K562 (cell line): ENCODE data around the gene SKOR1. TPM values are rescaled to one million over a fixed set of nuclear protein-coding genes. Genes with fewer than 3 reads are reported as not detected.
A peak's percentile ranks its signal among the peaks of the same experiment; 100 is the strongest.

Experiments used
- ATF3 ChIP-seq, 2 experiments: fragments of 450-650 bp in 1 of 2; sonication (generic) in 1 of 2; formaldehyde crosslinking in 1 of 2; IDR thresholded peaks in 1 of 2; conservative IDR thresholded peaks in 1 of 2; 2 replicates each; pipeline versions ENCODE4 v1.6.1 to v1.8.1; 2016 to 2023; ENCODE audit warnings: mild to moderate bottlenecking in 2 of 2, moderate library complexity in 2 of 2, inconsistent platforms in 1 of 2, missing genetic modification reagents in 1 of 2
- CBX2 ChIP-seq: fragments of 200-600 bp; sonication (generic); IDR thresholded peaks from one replicate; pipeline ENCODE4 v1.6.1; 2012; ENCODE audit warnings: mild to moderate bottlenecking, low read length, inconsistent platforms; ENCODE audit not compliant: insufficient read depth, poor library complexity, severe bottlenecking
- CEBPG ChIP-seq, 3 experiments: fragments of 200-800 bp in 1 of 3; sonication (Bioruptor generic) in 1 of 3; sonication (generic) in 1 of 3; formaldehyde crosslinking in 1 of 3; IDR thresholded peaks in 2 of 3; conservative IDR thresholded peaks in 1 of 3; 2 replicates each; pipeline versions ENCODE4 v1.6.1 to v1.8.0; 2016 to 2022; ENCODE audit warnings: missing compliant biosample characterization in 2 of 3, missing genetic modification characterization in 2 of 3, mild to moderate bottlenecking in 1 of 3, missing genetic modification reagents in 1 of 3
- ESRRB ChIP-seq: fragments of 250-450 bp; sonication (Bioruptor Pico); IDR thresholded peaks from 2 replicates; pipeline ENCODE4 v1.5.0; 2020; ENCODE audit warnings: mild to moderate bottlenecking, moderate library complexity, borderline replicate concordance
- KDM2B ChIP-seq: fragments of 250-450 bp; sonication (Bioruptor Pico); IDR thresholded peaks from 2 replicates; pipeline ENCODE4 v1.8.0; 2021; ENCODE audit warnings: mild to moderate bottlenecking, moderate library complexity
- KLF16 ChIP-seq: IDR thresholded peaks from 2 replicates; pipeline ENCODE4 v1.6.1; 2016; ENCODE audit warnings: antibody characterized with exemption
- NFRKB ChIP-seq: fragments of 450-650 bp; IDR thresholded peaks from 2 replicates; pipeline ENCODE4 v1.6.1; 2016; ENCODE audit warnings: low read depth
- PHF21A ChIP-seq: fragments of 450-650 bp; IDR thresholded peaks from 2 replicates; pipeline ENCODE4 v1.6.1; 2017; ENCODE audit warnings: low read depth, borderline replicate concordance
- RBBP5 ChIP-seq: fragments of 200-600 bp; sonication (generic); IDR thresholded peaks from 2 replicates; pipeline ENCODE4 v1.6.1; 2012; ENCODE audit warnings: borderline replicate concordance, mild to moderate bottlenecking, low read length, control low read depth, inconsistent platforms; ENCODE audit not compliant: insufficient read depth, poor library complexity, severe bottlenecking
- SAFB ChIP-seq: fragments of 200-400 bp; formaldehyde crosslinking; IDR thresholded peaks from 2 replicates; pipeline ENCODE4 v1.6.1; 2017; ENCODE audit warnings: low read depth, low read length, borderline replicate concordance
- STAG1 ChIP-seq: sonication (generic); formaldehyde crosslinking; IDR thresholded peaks from 2 replicates; pipeline ENCODE4 v1.5.0; 2020; ENCODE audit warnings: missing genetic modification reagents, borderline replicate concordance
- ZFP36 ChIP-seq: fragments of 150-350 bp; IDR thresholded peaks from 2 replicates; pipeline ENCODE4 v1.6.1; 2018; ENCODE audit warnings: low read length, low read depth; ENCODE audit not compliant: partially characterized antibody
- ZNF212 ChIP-seq: fragments of 450-650 bp; formaldehyde crosslinking; IDR thresholded peaks from 2 replicates; pipeline ENCODE4 v1.4.0; 2020; ENCODE audit warnings: mild to moderate bottlenecking
- ZNF586 ChIP-seq: fragments of 450-650 bp; formaldehyde crosslinking; conservative IDR thresholded peaks from 2 replicates; pipeline ENCODE4 v1.4.0; 2020; ENCODE audit warnings: mild to moderate bottlenecking, moderate library complexity
- ZNF740 ChIP-seq, 3 experiments: fragments of 200-800 bp in 1 of 3; sonication (Bioruptor generic) in 1 of 3; sonication (generic) in 1 of 3; formaldehyde crosslinking in 1 of 3; IDR thresholded peaks; 2 replicates each; pipeline versions ENCODE4 v1.6.1 to v1.8.0; 2016 to 2022; ENCODE audit warnings: mild to moderate bottlenecking in 2 of 3, missing compliant biosample characterization in 2 of 3, missing genetic modification characterization in 2 of 3, missing genetic modification reagents in 1 of 3
- ZNF79 ChIP-seq: fragments of 250-450 bp; sonication (Bioruptor Pico); IDR thresholded peaks from 2 replicates; pipeline ENCODE4 v1.4.0; 2020; ENCODE audit warnings: low read depth, mild to moderate bottlenecking, moderate library complexity
- polyA plus RNA-seq, 8 experiments: library from polyadenylated mRNA; depleted of rRNA in 4 of 8; stranded (reverse) in 5 of 8; unstranded in 3 of 8; fragments of >200 nt; fragmentation: Nextera tagmentation in 2 of 8; fragmentation: Illumina TruSeq in 1 of 8; extraction: Ambion mirVana in 2 of 8; extraction: Trizol in 1 of 8; gene quantifications; 2 replicates each; pipeline versions ENCODE4 v1.2.1 to v1.2.3, GENCODE V29; 2011 to 2014; ENCODE audit warnings: inconsistent platforms in 1 of 8, missing spikeins in 1 of 8
- total RNA-seq, 7 experiments: library from RNA; depleted of rRNA in 6 of 7; stranded (reverse); fragments of >200 nt in 6 of 7; fragmentation: Illumina TruSeq in 2 of 7; extraction: Trizol in 2 of 7; gene quantifications; 2 replicates each; pipeline versions ENCODE4 v1.2.1 to v1.2.3, GENCODE V29; 2011 to 2021; ENCODE audit warnings: low replicate concordance in 1 of 7
- TF ChIP-seq, protein P1 (sequence below): sonication (generic); formaldehyde crosslinking; IDR thresholded peaks from 2 replicates; pipeline ENCODE4 v1.8.0; 2022; ENCODE audit warnings: missing genetic modification reagents, mild to moderate bottlenecking, moderate library complexity, borderline replicate concordance
- TF ChIP-seq, protein P2 (sequence below): sonication (generic); formaldehyde crosslinking; IDR thresholded peaks from 2 replicates; pipeline ENCODE4 v1.8.0; 2023; ENCODE audit warnings: mild to moderate bottlenecking, missing genetic modification reagents
- TF ChIP-seq, protein P3 (sequence below): IDR thresholded peaks from 2 replicates; pipeline ENCODE4 v1.6.1; 2011; ENCODE audit warnings: borderline replicate concordance, low read depth, mild to moderate bottlenecking, moderate library complexity, low read length; ENCODE audit not compliant: insufficient read depth, poor library complexity, severe bottlenecking

SKOR1 gene
- total and polyA plus RNA-seq, 9 of the 15 experiments (the other 6 are each of a cell fraction or from before 2014, with no cell fraction given): 0.04 to 0.41 (median 0.09) TPM; not detected in 3

DNA sequence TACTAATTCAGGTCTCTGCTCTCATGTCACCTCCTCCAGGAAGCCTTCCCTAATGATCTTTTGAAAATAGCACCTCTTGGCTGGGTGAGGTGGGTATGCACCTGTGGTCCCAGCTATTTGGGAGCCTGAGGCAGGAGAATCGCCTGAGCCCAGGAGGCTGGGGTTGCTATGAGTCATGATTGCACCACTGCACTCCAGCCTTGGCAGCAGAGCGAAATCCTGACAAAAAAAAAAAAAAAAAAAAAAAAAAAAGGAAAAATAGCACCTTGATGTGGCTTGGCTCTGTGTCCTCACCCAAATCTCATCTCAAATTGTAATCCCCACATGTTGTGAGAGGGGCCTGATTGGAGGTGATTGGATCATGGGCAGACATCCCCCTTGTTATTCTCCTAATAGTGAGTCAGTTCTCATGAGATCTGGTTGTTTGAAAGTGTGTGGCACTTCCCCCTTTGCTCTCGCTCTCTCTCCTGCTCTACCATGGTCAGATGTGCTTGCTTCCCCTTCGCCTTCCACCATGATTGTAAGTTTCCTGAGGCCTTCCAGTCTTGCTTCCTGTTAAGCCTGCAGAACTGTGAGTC, 25.8 kb downstream of the SKOR1 start (continued):
- TF ChIP-seq, protein P1, sequence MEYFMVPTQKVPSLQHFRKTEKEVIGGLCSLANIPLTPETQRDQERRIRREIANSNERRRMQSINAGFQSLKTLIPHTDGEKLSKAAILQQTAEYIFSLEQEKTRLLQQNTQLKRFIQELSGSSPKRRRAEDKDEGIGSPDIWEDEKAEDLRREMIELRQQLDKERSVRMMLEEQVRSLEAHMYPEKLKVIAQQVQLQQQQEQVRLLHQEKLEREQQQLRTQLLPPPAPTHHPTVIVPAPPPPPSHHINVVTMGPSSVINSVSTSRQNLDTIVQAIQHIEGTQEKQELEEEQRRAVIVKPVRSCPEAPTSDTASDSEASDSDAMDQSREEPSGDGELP (CRISPR knock-in tag): no peak
- TF ChIP-seq ATF3 (IDR thresholded peaks at IDR 0.05): peak; percentile 65
- no peak for TF ChIP-seq ATF3 (CRISPR knock-in tag; conservative IDR thresholded peaks at IDR 0.05)
- TF ChIP-seq ESRRB (CRISPR knock-in tag): no peak
- peak; percentile 40; the same call in 1 of the 2 replicates for TF ChIP-seq CEBPG (CRISPR knock-in tag; IDR thresholded peaks at IDR 0.05)
- no peak for TF ChIP-seq CEBPG (tag; conservative IDR thresholded peaks at IDR 0.05 in 1 of 2, IDR thresholded peaks at IDR 0.05 in 1 of 2)
- TF ChIP-seq PHF21A: no peak
- no peak for TF ChIP-seq ZNF740 (CRISPR knock-in tag; IDR thresholded peaks at IDR 0.05)
- TF ChIP-seq ZNF740 (tag; IDR thresholded peaks at IDR 0.05): no peak
- no peak for TF ChIP-seq CBX2
- no peak for TF ChIP-seq NFRKB
- peak; percentile 87 for TF ChIP-seq ZFP36
- TF ChIP-seq, protein P2, sequence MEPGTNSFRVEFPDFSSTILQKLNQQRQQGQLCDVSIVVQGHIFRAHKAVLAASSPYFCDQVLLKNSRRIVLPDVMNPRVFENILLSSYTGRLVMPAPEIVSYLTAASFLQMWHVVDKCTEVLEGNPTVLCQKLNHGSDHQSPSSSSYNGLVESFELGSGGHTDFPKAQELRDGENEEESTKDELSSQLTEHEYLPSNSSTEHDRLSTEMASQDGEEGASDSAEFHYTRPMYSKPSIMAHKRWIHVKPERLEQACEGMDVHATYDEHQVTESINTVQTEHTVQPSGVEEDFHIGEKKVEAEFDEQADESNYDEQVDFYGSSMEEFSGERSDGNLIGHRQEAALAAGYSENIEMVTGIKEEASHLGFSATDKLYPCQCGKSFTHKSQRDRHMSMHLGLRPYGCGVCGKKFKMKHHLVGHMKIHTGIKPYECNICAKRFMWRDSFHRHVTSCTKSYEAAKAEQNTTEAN (CRISPR knock-in tag): no peak
- no peak for TF ChIP-seq RBBP5
- TF ChIP-seq STAG1 (CRISPR knock-in tag): no peak
- no peak for TF ChIP-seq KLF16
- TF ChIP-seq ZNF212 (CRISPR knock-in tag): no peak
- no peak for TF ChIP-seq ZNF79 (CRISPR knock-in tag)
- TF ChIP-seq, protein P3, sequence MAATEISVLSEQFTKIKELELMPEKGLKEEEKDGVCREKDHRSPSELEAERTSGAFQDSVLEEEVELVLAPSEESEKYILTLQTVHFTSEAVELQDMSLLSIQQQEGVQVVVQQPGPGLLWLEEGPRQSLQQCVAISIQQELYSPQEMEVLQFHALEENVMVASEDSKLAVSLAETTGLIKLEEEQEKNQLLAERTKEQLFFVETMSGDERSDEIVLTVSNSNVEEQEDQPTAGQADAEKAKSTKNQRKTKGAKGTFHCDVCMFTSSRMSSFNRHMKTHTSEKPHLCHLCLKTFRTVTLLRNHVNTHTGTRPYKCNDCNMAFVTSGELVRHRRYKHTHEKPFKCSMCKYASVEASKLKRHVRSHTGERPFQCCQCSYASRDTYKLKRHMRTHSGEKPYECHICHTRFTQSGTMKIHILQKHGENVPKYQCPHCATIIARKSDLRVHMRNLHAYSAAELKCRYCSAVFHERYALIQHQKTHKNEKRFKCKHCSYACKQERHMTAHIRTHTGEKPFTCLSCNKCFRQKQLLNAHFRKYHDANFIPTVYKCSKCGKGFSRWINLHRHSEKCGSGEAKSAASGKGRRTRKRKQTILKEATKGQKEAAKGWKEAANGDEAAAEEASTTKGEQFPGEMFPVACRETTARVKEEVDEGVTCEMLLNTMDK: no peak
- no peak for TF ChIP-seq KDM2B (CRISPR knock-in tag)
- no peak for TF ChIP-seq SAFB
- TF ChIP-seq ZNF586 (CRISPR knock-in tag): no peak
